GM21717 (cell line): ENCODE data around the gene EBF3.

Source experiments
- ATAC-seq: cut with Tn5 transposase; IDR thresholded peaks from one replicate; pipeline ENCODE4 v1.9.1; 2021; ENCODE audit warnings: mild to moderate bottlenecking, moderate library complexity; ENCODE audit not compliant: unreplicated experiment

Gene EBF3

DNA sequence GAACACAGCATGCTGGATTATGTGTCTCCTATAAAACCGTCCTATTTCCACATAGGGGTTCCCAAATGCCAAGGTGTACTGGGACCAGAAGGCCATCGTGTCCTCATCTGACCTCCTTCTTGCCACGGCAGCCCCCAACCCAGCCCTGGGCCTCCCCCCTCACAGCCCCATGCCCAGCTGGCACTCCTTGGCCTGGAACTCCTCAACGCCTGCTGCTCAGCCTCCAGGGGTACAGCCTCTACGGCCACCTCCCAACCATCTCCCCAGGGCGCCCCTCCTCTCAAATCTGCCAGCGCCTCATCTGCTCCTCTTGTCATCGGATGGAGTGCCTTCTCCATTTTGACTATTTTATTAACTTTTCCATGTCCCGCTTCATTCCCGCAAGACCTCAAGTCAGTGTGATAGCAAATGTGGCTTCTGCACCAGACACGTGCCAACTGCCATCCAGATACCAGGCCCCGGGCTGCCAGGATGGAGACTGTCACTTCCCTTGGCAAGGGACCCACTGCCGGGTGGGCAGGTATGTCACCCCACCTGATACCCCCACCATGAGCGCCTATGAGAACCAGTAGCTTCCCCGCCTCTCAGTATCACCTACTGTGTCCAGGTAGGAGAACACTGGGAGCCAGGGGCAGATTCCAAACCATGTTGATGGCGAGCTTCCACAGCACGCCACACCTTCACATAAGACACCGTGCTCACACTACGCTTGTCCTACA, 106.7 kb downstream of the EBF3 start:
- no peak for ATAC-seq

- no peak for ATAC-seq
Measured at GRCh38 chr10:129855836-129856563, 108.1 kb downstream of the EBF3 start.

DNA sequence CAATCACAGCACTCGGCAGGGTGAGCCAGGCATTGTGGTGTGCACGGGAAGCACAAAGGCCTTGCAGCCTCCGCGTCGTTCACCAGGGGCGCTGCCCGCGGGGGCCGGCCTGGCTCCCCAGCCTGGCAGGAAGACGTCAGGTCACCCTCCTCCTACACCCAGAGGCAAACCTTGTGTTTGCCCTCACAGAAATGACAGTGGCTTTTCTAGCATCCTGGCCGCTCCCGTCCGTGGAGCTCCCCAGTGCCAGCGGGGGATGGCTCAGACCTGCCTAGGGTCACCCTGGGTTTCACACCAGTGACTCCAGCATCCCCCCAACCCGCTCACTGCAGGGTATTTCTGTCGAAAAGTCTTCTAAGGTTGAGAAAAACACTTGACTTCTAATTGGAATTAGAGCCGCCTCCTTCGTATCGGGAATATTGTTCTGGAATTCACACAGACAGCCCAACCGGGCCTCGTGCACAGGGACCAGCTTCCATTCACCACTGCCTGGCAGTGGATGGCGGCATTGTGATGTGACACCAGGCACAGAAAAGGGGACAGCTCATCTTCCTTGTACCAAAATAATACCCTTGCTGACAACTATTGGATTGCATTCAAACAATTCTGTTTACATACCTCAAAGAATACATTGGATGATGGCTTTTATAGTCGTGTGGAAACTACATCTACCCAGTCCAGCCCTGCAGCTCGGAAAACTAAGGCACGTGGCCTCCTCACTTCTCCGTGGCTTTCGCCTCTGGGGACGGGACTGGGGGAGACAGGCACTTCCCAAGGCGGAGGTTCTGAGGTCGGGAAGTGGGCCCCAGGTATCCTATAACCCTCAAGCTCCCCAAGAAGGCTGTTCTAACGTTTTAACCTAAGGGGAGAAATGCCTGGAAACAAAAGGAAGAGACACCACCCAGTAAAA, 109.0 kb downstream of the EBF3 start:
- no peak for ATAC-seq

DNA sequence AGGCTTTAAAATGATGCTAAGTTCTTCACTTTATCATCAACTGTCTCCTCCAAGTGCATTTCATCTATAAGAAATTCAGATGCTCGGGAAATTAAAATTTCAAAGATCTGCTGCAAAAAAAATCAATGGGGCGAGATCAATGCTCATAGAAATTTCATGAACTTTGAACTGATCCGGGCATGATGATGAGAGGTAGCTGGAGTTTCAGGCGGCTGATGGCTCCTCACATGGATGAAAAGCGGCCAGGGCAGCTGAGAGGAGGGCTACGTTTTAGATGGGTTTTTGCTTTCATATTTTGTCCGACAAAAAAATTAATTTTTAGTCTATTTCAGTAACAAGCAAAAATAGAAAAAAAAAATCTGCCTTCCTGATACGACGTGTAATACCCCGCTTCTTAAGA, 109.9 kb downstream of the EBF3 start:
- ATAC-seq = no peak

- no peak for ATAC-seq
Measured at GRCh38 chr10:129853562-129853903, 110.5 kb downstream of the EBF3 start.

- ATAC-seq = no peak
Measured at GRCh38 chr10:129852829-129853561, 111.1 kb downstream of the EBF3 start.

DNA sequence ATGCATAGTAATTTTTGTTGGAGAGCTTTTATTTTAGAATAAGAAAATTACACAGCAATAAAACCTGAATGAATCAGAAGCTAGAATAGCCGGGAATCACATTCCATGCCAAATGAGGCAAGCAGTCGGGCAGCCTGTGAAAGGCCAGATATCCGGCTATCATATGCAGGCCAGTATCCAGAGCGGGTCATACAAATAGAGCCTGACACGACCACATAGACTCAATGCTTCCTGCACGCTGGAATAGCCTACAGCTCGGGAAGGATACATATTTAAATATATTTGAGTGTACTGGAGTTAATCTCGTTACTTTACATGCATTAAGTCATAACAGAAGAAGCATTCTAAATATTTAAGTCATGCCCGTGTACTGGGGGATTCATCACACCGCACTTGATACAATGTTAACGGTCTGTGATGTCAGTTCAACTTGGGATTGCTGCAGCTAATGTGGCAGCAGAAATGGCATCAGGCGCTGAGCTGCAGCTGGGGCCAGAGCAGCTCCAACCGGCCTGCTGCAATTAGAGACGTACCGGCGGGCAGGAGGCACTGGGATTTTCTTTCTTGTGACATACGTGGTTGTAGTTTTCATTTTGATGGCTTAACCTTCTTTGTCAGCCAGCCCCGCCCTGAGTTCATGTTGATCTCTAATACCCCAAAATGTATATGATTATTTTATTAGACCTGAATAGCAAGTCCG, 112.0 kb downstream of the EBF3 start:
- no peak for ATAC-seq

DNA sequence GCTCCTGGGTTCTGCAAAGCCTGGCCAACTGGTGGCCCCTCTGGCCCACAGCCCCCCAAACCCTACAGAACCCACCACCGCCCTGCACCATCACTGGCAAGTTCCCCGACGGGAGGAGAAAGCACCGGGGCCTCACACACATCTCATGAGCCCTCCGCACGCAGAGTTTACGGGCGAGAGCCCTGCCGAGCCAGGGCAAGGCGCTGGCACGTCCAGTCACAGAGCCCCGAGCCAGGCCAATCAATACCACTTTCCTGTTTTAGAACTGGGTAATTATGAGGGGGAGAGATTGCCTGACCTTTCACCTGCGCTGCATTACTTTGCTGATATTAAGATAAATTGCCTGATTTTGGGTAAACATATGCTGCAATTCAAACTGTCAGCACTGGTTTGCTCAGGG, 113.3 kb downstream of the EBF3 start:
- no peak for ATAC-seq

DNA sequence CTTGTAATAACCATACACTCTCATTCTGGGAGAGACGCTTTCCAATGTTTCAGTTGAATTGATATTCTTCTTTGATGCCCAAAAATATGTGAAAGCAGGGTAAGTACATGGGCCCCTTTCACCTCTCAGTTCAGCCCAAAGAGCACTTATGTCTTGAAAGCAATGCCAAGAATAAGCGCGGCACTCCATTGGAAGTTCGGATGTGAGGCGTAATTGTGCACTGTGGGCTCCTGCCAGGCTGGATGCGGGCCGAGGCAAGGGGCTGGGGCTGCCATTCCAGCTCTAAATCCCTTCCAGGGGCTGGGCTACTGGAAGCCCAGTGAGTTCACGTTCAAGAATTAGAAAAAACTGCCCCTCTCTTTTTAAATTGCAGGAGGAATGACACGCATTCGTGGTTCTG, 113.8 kb downstream of the EBF3 start:
- no peak for ATAC-seq

- ATAC-seq = no peak
Measured at GRCh38 chr10:129849853-129850252, 114.2 kb downstream of the EBF3 start.

- ATAC-seq = no peak
Measured at GRCh38 chr10:129849452-129849750, 114.7 kb downstream of the EBF3 start.

DNA sequence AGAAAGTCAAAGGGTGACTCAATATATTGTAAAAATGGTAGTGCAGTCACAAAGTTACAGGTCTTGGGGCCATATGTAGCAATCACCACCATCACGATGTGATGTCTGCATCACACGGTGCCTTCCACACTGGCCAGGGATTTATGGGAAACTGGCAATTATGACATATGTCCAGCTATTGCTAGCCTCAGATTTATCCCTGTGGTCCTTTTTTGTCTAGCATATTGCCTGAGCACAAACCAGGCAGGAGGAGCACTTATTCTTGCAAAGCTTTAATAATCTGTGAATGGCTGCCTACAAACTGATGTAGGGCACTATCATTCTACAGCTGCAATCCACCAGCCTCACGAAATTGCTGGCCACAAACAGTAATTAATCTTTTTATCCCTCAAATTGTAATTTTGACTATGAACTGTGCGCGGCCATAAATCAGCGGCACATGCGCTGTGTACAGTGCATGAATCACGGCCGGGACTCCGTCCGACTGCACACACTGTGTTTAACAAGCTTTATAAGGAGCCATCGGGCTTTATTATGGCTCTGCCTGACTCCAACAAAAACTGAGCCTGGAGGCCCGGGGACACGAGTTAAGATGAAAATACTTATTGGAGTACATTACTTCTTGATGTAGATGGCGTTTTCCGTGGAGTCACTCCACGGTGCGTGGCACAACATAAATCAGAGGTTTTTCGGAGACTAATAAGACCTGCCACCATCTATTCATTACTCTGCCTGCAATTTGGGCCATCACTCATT, 115.2 kb downstream of the EBF3 start:
- no peak for ATAC-seq

DNA sequence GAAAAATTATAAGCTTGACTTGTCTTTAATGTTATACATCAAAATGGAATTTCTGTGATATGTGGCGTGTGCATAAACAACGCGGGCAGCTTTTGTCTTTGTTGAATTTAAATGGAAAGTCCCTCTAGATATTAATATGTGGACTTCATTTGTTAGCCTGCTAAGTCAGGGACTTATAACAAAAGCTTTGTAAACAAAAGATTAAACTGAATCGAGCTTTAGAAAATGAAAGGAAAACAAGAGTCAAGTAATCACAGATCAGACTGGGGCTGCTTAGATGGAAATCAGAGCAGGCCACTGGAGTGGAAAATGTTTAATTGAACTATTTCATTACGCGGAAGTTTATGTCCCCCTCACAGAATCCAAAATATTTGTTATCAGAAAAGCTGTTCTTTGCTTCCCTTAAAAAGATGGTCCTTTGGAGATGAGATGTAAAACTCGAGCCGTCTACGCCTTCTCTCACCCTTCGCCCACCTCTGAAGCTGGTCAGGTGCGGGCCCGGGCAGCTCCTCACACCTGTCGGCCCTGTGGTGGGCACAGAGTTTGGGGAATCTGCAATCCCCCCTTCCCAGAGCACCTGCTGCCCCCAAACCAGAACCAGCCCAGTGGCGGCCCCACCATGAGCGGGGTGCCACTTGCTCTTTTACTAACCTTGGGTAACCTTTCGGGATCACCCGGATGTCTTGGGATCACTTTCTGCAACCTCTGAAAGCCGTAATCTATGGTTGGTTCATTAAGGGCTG, 116.2 kb downstream of the EBF3 start:
- no peak for ATAC-seq

DNA sequence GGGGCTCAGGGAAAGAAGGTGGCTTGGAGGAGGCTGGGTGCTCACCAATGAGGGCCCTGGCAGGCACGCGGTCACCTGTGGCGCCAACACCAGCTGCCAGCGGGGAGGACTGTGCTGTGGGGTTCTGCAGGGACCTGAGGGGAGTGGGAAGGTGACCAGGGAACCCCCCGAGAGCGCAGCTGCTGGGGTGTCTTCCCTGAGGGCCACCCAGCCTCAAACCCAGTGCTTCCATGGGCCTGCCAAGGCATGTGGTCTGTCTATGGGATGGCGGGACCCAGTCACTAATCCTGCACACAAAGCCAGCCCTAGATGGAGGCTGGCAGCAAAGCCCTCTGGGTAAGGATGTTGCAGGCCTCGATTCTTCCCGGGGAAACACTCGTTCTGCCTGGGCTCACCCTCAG, 117.1 kb downstream of the EBF3 start:
- no peak for ATAC-seq

GRCh38 chr10:129845111-129845753, 118.8 kb downstream of the EBF3 start:
- ATAC-seq = no peak

GRCh38 chr10:129844216-129844766, 119.8 kb downstream of the EBF3 start:
- no peak for ATAC-seq

- ATAC-seq = no peak
Measured at GRCh38 chr10:129843702-129844101, 120.4 kb downstream of the EBF3 start.

DNA sequence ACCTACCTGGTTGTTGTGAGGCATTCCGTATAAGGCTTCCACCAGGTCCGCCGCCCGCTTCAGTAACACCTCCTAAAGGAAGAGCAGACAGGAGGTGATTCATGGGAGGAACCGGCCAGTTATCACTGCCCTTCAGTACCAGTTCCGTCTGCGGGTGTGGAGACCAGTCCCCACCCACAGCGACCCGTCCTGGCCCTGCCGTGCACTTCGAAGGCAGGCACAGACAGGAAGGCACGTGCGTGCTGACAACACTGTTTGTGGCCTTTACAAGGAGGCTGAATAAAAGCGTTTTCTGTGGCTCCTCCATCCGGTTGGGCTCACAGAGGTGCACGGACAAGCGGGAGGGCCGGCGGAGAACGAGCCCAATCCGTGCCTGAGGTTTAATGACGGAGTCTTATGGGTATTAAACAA, 120.9 kb downstream of the EBF3 start:
- ATAC-seq = no peak
